NCI-H128 (cell line): ENCODE results near the gene HLA-DPB1.
"Not testable (repeated sequence)": the region's sequence is repeated elsewhere in the genome, so short reads cannot be mapped to it uniquely, and the experiment has no call there.

Source experiments
- DNase-seq: peaks from one replicate; lab custom pipeline; 2025; ENCODE audit not compliant: unreplicated experiment; lab: John Stamatoyannopoulos, UW

HLA-DPB1 gene

GRCh38 chr6:33101121-33101737 is 25.4 kb downstream of the HLA-DPB1 start:
- DNase-seq = not testable (repeated sequence)

- no peak for DNase-seq
These were observed 28.0 kb downstream of the HLA-DPB1 start for GRCh38 chr6:33103776-33104175.

- DNase-seq = no peak
These were observed 29.1 kb downstream of the HLA-DPB1 start for GRCh38 chr6:33104887-33105286.

GRCh38 chr6:33105386-33105785 is 29.6 kb downstream of the HLA-DPB1 start:
- no peak for DNase-seq

- DNase-seq = no peak
These were observed 30.4 kb downstream of the HLA-DPB1 start for GRCh38 chr6:33105916-33106871.

- no peak for DNase-seq
These were observed 31.9 kb downstream of the HLA-DPB1 start for GRCh38 chr6:33107641-33108040.

- DNase-seq = no peak
These were observed 32.5 kb downstream of the HLA-DPB1 start for GRCh38 chr6:33108307-33108706.

- no peak for DNase-seq
These were observed 36.4 kb downstream of the HLA-DPB1 start for GRCh38 chr6:33112148-33112547.

- DNase-seq = no peak
These were observed 38.0 kb downstream of the HLA-DPB1 start for GRCh38 chr6:33113755-33114154.

- DNase-seq = no peak
These were observed 38.6 kb downstream of the HLA-DPB1 start for GRCh38 chr6:33114406-33114805.

GRCh38 chr6:33116417-33116816 is 40.6 kb downstream of the HLA-DPB1 start:
- no peak for DNase-seq

- no peak for DNase-seq
These were observed 41.3 kb downstream of the HLA-DPB1 start for GRCh38 chr6:33116841-33117711.

GRCh38 chr6:33117811-33118277 is 42.1 kb downstream of the HLA-DPB1 start:
- no peak for DNase-seq

- DNase-seq = peak; percentile 21
These were observed 42.8 kb downstream of the HLA-DPB1 start for GRCh38 chr6:33118525-33119123.

- no peak for DNase-seq
These were observed 44.2 kb downstream of the HLA-DPB1 start for GRCh38 chr6:33120001-33120400.

GRCh38 chr6:33123181-33123580 is 47.4 kb downstream of the HLA-DPB1 start:
- no peak for DNase-seq

GRCh38 chr6:33123732-33124524 is 48.1 kb downstream of the HLA-DPB1 start:
- peak; percentile 2 for DNase-seq

- no peak for DNase-seq
These were observed 48.7 kb downstream of the HLA-DPB1 start for GRCh38 chr6:33124525-33124901.

GRCh38 chr6:33124947-33125346 is 49.2 kb downstream of the HLA-DPB1 start:
- DNase-seq = no peak

- peak; percentile 6 for DNase-seq
These were observed 50.4 kb downstream of the HLA-DPB1 start for GRCh38 chr6:33126101-33126714.
